Thymus (tissue), 11 donors: Measurements from ENCODE around the gene HCAR1. TPM values are rescaled to one million over a fixed set of nuclear protein-coding genes. Genes with fewer than 3 reads are reported as not detected.

Experiments
- DNase-seq, 9 donors: peaks; one replicate each; pipeline ENCODE4 v3.0.0-alpha.2; 2013; ENCODE audit warnings: low spot score in 9 of 9, low read depth in 6 of 9, missing footprints in 1 of 9
- H3K27ac ChIP-seq, 2 donors: one replicate each; pipeline ENCODE4 v1.5.1; 2013; ENCODE audit warnings: control low read depth in 1 of 2, low read depth in 1 of 2, low read length in 1 of 2, mild to moderate bottlenecking in 1 of 2, moderate library complexity in 1 of 2
- H3K27me3 ChIP-seq, 2 donors: one replicate each; pipeline ENCODE4 v1.5.1; 2013; ENCODE audit warnings: low read length in 1 of 2; ENCODE audit not compliant: control insufficient read depth in 2 of 2, insufficient read depth in 1 of 2
- H3K36me3 ChIP-seq, 2 donors: one replicate each; pipeline ENCODE4 v1.5.1; 2013; ENCODE audit warnings: low read length in 1 of 2, mild to moderate bottlenecking in 1 of 2, moderate library complexity in 1 of 2; ENCODE audit not compliant: control insufficient read depth in 2 of 2, insufficient read depth in 2 of 2
- H3K4me1 ChIP-seq, 2 donors: one replicate each; pipeline ENCODE4 v1.5.1; 2013; ENCODE audit warnings: low read length in 2 of 2; ENCODE audit not compliant: control insufficient read depth in 2 of 2, insufficient read depth in 2 of 2
- H3K4me3 ChIP-seq, 2 donors: one replicate each; pipeline ENCODE4 v1.5.1; 2013; ENCODE audit warnings: low read length in 2 of 2, control low read depth in 1 of 2, mild to moderate bottlenecking in 1 of 2
- H3K9me3 ChIP-seq, 2 donors: one replicate each; pipeline ENCODE4 v1.5.1; 2013; ENCODE audit warnings: low read length in 1 of 2, mild to moderate bottlenecking in 1 of 2; ENCODE audit not compliant: control insufficient read depth in 2 of 2, insufficient read depth in 1 of 2
- WGBS: extraction: QIAGEN DNeasy Blood & Tissue Kit; methylation state at CpG from one replicate; pipeline ENCODE4 v1.1.7; 2013; 5-methylcytosine and 5-hydroxymethylcytosine counted together
- polyA plus RNA-seq: library from polyadenylated mRNA; stranded (reverse); fragments of 200-250 nt; gene quantifications from one replicate; pipeline ENCODE4 v1.2.3, GENCODE V29; 2013
- total RNA-seq: library from RNA; stranded (reverse); fragments of 120-200 nt; gene quantifications from one replicate; pipeline ENCODE4 v1.2.4, GENCODE V29; 2013
- donor health status: healthy.

Gene HCAR1
- total and polyA plus RNA-seq, 2 donors = 0.33 to 0.50 TPM

DNA sequence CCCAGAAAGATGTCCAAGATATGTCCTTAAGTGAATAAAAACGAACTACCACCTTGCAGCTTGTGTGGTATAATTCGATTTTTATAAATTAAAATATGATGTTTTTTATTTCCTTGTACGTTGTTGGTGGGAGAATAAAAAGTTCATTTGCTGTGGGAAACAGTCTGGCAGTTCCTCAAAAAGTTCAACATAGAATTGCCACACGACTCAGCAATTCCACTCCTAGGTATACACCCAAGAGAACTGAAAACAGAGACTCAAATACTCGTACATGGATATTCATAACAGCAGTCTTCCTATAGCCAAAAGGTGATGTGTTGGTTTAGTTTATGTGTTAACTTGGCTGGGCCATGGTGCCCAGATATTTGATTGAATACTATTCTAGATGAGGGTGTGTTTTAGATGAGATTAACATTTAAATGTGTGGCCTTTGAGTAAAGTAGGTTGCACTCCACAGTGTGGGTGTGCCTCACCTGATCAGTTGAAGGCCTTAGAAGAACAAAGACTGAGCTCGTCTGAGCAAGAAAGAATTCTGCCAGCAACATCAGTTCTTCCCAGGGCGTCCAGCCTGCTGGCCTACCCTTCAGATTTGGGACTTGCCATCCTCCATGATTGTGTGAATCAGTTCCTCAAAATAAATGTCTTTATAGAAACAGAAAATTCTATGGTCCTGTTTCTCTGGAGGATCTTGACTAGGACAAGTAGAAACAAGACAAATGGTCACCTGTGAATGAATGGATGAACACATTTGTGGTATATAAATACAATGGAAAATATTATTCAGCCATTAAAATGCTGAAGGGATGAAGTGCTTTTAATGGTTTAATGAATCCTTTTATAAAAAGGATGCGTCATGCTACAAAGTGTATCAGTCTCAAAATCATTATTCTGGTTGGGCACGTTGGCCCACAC is 16.8 kb upstream of the HCAR1 start:
- no peak for DNase-seq
- peaks cover 3 to 4% of the 10 kb centered on the region in 2 donors for H3K4me1 ChIP-seq
- 81% methylated on average over 9 of the region's 9 CpGs for WGBS
- H3K9me3 ChIP-seq = no peaks in the 10 kb centered on the region
- no peaks in the 10 kb centered on the region for H3K36me3 ChIP-seq
- H3K4me3 ChIP-seq = no peak overlapping the region
- no peak overlapping the region for H3K27ac ChIP-seq
- H3K27me3 ChIP-seq = no peaks in the 10 kb centered on the region

DNA sequence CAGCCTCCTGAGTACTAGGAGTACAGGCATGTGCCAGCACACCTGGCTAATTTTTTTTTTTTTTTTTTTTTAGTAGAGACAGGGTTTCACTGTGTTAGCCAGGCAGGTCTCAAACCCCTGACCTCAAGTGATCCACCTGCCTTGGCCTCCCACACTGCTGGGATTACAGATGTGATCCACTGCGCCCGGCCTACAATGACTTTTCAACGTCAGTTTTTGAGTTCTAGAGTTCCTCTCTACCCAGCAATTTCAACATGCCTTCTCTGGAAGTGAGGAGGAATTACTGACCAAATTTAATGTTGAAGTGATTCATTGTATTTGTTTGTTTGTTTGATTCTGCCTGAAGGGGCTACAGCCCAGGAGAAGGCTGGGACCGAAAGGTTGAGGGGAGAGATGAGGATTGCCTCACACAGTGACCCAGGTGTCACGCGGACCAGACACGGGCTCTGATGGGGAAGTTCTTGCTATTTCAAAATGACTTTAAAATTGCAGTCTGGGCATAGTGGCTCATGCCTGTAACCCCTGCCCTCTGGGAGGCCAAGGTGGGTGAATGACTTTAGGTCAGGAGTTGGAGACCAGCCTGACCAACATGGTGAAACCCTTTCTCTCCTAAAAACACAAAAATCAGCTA is 13.4 kb upstream of the HCAR1 start:
- H3K4me3 ChIP-seq = no peak overlapping the region
- H3K27me3 ChIP-seq = no peaks in the 10 kb centered on the region
- H3K36me3 ChIP-seq = no peaks in the 10 kb centered on the region
- H3K9me3 ChIP-seq = no peaks in the 10 kb centered on the region
- DNase-seq = no peak
- H3K27ac ChIP-seq = no peak overlapping the region
- no peaks in the 10 kb centered on the region for H3K4me1 ChIP-seq
- WGBS = 95% methylated on average over 7 of the region's 7 CpGs

DNA sequence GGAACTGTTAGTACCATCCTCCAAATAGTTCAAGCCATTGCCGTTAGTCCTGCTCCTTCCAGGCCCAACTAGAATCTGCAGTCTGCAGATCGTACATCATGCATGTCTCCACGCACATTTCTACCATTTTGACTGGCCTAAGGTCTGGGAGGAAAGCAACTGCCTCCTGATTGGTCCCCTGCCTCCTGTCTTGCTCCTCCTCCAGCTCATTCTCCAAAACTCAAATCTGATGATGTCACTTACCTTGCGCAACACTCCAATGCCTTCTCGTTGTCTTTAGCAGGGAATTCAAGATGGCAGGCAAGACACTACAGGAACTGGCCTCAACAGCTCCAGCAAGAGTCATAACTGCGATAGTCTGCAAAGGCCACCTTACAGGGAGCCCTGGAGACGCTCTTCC is 9.7 kb upstream of the HCAR1 start:
- Histone ChIP-seq H3K36me3 (no peaks in the 10 kb centered on the region), H3K9me3 (no peaks in the 10 kb centered on the region), H3K27ac (no peak overlapping the region), H3K4me1 (no peaks in the 10 kb centered on the region), H3K4me3 (no peak overlapping the region), H3K27me3 (no peaks in the 10 kb centered on the region)
- DNase-seq = no peak
- 99% methylated on average over 7 of the region's 7 CpGs for WGBS

DNA sequence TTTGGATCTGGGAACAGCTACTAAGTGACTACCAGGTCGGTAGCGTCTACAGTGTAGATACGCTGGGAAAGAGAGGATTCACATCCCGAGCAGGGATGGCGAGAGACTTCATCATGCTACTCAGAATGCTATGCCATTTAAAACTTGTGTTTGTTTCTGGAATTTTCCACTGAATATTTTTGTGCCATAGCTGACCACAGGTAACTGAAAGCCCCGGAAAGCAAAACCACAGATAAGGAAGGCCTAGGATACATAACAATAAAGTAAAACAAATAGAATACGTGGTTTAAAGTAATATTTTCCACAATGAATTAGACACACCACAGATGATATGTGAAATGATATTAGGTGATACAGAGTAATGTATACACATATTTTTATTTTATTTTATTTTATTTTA is 7.9 kb upstream of the HCAR1 start:
- WGBS = 72% methylated on average over 7 of the region's 7 CpGs
- no peak overlapping the region for H3K27ac ChIP-seq
- no peaks in the 10 kb centered on the region for H3K36me3 ChIP-seq
- peaks cover 0 to 3% of the 10 kb centered on the region in 2 donors for H3K4me1 ChIP-seq
- H3K27me3 ChIP-seq = no peaks in the 10 kb centered on the region
- DNase-seq = no peak
- H3K9me3 ChIP-seq = no peaks in the 10 kb centered on the region
- no peak overlapping the region for H3K4me3 ChIP-seq

DNA sequence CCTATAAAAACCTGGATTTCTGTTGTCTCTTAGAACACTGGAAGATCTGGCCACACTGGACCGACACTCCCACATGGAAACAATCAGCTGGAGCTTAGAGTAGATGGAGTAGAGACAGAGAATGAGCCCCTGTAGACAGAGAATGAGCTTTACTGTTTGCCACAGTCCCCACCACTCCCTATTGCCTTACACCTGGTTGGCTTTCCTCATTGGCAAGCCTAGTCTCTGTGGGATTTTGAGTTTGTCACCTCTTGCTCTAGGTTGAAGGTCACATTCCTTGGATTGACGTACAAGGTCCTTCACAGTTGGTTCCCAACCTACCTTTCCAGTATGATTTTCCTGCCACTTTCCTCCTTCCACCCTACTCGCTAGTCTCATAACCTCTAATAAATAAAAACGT is 2.0 kb upstream of the HCAR1 start:
- Histone ChIP-seq H3K36me3 (no peaks in the 10 kb centered on the region), H3K27ac (no peak overlapping the region), H3K9me3 (peaks cover 0 to 1% of the 10 kb centered on the region in 2 donors), H3K4me3 (no peak overlapping the region), H3K4me1 (peaks cover 0 to 33% of the 10 kb centered on the region in 2 donors), H3K27me3 (no peaks in the 10 kb centered on the region)
- 97% methylated on average over 4 of the region's 4 CpGs for WGBS
- DNase-seq = no peak

DNA sequence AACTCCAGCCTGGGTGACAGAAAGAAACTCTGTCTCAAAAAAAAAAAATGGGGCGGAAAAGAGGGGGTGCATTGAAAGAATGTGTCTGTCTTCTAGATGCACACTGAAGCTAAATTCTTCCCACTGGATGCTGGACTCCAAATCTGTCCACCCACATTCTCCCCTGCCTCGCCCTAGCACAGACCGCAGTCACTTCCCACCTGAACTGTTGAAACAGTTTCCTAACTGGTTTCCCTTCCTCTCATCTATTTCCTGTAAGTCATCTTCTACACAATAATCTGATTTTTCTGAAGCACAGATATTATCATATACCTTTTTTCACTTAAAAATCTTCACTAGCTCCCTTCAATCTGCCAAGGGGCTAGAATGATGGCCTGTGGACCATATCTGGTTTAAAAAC is 1.5 kb upstream of the HCAR1 start:
- 68% methylated on average over 3 of the region's 3 CpGs for WGBS
- Histone ChIP-seq H3K36me3 (no peaks in the 10 kb centered on the region), H3K4me3 (no peak overlapping the region), H3K4me1 (peaks cover 0 to 33% of the 10 kb centered on the region in 2 donors), H3K27ac (no peak overlapping the region), H3K27me3 (no peaks in the 10 kb centered on the region), H3K9me3 (peaks cover 0 to 1% of the 10 kb centered on the region in 2 donors)
- DNase-seq = peak in 1 of 9 donors; percentile 39

- no peak for DNase-seq
- no peaks in the 10 kb centered on the region for H3K27me3 ChIP-seq
- peak overlapping the region in 1 of 2 donors; percentile 8 for H3K4me3 ChIP-seq
- H3K27ac ChIP-seq = no peak overlapping the region
- peaks cover 0 to 1% of the 10 kb centered on the region in 2 donors for H3K9me3 ChIP-seq
- 96% methylated on average over 27 of the region's 27 CpGs for WGBS
- no peaks in the 10 kb centered on the region for H3K36me3 ChIP-seq
- peaks cover 0 to 33% of the 10 kb centered on the region in 2 donors for H3K4me1 ChIP-seq
Observed at GRCh38 chr12:122729583-122730214, 945 bp downstream of the HCAR1 start.

- H3K4me3 ChIP-seq = no peak overlapping the region
- peak in 3 of 9 donors; percentile 13 to 35 (median 24) for DNase-seq
- no peaks in the 10 kb centered on the region for H3K27me3 ChIP-seq
- H3K4me1 ChIP-seq = peaks cover 0 to 21% of the 10 kb centered on the region in 2 donors
- H3K36me3 ChIP-seq = no peaks in the 10 kb centered on the region
- H3K27ac ChIP-seq = peak overlapping the region in 1 of 2 donors; percentile 41
- H3K9me3 ChIP-seq = peaks cover 0 to 1% of the 10 kb centered on the region in 2 donors
- WGBS = 6% methylated on average over 5 of the region's 5 CpGs
Observed at GRCh38 chr12:122726080-122726558, 4.5 kb downstream of the HCAR1 start.
